ENCODE measurements around the gene TMEM30B.
A peak's percentile ranks its signal among the peaks of the same experiment; 100 is the strongest.

Gene TMEM30B

DNA sequence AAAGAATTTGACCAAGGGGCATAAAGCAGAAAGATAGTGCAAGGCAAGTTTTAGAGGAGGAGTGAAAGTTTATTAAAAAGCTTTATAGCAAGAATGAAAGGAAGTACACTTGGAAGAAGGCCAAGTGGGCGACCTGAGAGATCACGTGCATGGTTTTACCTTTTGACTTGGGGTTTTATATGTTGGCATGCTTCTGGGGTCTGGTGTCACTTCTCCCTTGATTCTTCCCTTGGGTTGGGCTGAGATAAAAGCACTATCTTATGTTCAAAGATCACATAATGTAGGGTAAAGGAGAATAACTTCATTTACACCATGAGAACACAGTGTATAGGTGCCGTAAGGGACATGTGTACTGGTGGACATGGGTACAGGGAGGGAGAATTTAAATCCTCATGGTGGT, 17.7 kb upstream of the TMEM30B start:
- DNase-seq = no peak

DNA sequence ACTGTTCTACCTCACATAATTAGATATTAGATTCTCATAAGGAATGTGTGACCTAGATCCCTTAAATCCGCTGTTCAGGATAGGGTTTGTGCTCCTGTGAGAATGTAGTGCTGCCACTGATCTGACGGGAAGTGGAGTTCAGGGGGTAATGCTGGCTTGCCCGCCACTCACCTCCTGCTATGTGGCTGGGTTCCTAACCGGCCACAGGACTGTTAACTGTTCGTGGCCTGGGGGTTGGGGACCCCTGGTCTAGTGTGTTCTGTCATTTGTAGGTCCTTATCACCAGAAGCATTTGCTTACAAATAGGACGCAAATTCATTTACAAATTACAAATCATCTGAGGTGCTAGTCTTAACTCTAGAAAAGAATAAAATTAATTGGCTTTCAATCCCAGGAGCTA, 16.4 kb upstream of the TMEM30B start:
- no peak for DNase-seq

DNA sequence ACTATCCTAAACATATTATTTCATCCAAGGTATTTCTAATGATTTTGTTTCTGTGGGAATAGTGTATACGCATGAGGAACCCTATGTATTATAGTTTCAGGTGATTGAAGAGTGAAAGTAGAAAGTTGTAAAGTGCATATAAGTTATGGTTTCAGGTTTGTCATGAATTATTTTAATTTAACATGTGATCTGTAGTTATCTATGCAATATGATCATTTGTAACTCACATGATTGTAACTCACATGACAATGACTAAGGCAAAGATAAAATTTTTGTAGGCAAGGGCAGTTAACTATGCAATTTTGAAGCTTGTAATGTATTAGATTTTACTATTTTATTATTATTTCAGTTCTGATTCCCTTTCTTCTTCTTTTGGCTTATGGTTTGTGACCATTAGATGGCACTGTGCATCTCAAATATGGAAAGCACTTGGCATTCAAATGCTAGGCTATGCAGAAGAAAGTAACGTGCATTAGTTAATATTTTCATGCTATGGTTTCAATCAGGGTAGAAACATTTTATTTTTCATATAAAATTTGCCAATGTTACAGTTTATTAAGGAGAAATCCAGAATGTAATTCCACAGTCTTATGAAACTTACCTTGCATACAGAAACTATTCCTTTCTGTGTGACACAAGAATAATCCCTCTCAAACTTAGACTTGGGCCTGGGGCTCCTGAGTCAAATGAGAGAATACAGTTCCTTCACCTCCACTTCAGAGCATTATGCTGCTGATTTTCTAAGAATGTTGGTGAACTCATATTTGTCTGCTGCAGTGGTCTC, 15.8 kb upstream of the TMEM30B start:
- no peak for DNase-seq

DNA sequence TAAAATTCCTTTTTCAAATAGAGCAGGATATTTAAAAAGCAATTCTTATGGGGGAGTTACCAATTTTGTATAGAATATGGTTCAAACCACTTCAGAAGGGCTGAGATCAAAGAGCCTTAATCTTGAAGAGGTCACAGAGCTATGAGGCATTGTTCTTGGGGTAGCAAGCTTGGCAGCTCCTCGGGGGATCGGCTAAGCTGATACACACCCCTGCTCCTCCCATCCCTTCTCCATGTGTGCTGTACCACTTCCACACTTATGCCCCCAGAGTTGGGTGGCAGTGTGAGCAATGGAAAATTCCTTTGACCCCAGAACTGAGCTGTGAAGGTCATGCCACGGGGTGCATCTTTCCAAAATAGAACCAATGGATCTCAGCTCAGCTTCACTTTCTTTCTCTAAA, 15.0 kb upstream of the TMEM30B start:
- no peak for DNase-seq

DNA sequence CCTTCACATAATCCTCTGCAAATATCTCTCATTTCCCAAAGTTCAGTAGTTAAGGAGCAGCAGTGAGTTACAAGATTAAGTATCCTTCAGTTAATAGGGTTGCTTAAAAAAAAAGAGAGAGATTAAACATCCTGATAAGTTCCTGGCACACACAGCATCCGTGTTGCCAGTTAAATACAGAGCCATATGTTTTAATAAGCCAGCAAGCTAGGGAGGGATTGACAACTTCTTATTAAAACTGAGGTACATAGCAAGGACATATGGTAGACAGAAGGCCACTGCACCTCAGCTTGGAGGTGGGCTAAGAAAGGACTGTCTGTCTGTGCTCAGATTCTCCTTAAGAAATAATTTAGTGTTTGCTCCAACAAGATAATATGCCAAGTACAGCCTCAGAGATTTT, 9.6 kb upstream of the TMEM30B start:
- DNase-seq = no peak

DNA sequence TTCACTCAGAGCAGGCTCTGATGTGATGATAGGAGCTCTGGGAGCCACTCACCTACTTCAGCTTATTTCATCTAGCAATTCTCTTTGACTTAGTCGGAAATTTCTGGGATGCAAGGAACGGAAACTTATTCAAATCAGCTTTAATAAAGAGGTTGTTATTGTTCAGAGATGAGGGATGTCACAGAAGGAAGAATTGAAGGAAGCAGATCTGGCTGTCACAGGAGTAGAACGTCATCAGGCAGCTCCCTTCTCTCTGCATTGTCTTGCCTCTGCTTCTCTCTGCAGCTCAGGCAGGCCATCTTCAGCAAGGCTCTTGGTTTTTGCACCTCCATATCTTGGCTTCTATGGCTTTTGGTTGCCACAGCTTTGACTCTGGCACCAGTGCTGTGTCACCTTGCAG, 7.6 kb upstream of the TMEM30B start:
- no peak for DNase-seq

DNA sequence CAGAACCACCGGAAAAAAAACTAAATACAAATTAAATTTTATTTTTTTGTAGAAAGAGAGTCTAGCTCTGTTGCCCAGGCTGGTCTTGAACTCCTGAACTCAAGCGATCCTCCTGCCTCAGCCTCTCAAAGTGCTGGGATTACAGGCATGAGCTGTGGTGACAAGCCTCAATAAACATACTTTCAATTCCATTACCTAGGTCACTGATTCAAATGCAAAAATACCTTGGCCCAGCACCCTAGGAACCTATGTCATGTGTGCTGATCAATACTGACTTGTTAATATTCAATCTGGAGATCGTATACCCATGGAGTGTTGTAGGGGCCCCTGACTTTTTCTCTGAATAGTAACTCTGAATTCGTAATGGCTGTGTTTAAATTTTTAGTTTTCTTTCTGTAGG, 7.1 kb upstream of the TMEM30B start:
- no peak for DNase-seq

DNA sequence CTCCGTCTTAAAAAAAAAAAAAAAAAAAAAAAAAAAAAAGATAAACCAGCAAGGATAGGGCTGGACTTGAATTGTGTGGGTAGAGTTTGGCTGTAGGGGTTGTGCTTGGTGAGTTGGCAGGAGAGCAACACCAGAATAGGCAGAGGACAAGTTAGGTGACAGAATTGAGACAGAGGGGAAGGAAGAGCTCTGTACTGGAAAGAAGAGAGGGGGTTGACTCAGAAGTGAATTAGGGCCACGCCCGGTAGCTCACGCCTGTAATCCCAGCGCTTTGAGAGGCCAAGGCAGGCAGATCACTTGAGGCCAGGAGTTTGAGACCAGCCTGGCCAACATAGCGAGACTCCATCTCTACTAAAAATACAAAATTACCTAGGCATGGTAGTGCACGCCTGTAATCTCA, 6.1 kb upstream of the TMEM30B start:
- no peak for DNase-seq

DNA sequence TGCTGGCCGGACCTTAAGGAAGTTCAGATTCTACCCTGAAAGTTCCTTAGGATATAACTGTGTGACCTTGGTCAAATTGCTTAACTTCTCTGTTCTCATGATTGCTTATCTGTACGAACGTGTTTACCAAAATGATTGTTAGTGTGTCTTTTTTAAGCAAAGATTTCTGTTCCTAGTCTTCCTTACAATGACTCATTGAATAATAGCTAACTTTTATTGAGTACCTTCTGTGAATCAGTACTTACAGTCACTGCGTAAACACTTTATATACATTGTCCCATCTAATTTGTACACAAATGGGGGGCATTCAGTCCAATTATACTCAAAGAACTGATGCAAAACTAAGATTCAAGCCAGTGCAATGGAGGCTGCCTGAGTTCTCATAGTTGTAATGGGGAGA, 4.2 kb upstream of the TMEM30B start:
- DNase-seq = no peak

DNA sequence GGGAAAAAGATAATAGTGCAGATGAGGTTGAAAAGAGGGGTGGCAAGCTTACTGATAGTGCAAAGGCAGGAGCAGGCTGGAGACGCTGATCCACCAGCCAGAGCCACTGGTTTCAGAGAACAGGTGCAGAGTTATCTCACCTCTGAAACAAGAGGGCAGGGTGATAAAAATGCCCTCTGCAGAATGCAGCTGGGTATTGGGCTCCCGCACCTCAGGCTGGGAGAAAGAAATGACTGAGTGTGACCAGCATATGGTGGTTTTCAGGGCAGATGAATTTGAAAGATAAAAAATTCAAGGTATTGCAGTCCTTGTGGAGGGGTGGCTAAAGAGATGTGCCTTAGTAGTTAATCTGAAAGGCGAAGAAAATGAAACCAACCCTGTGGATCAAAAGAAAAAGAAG, 2.9 kb upstream of the TMEM30B start:
- no peak for DNase-seq

DNA sequence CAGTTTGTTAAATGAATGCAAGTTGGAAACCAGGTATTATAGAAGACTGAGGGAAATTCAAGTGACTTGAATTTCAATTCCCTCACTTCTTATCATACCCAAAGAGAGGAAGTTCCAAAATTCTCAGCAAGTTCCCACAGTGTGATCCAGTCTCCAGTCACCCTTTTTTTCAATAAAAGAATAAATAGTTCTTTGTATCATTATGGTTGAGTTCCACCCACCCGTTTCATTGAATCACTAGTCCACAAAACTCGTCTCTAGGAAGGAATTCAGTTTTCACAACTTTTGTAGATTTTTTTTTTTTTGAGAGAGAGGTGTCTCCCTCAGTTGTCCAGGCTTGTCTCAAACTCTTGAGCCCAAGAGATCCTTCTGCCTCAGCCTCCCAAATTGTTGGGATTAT, 1.6 kb upstream of the TMEM30B start:
- no peak for DNase-seq

DNA sequence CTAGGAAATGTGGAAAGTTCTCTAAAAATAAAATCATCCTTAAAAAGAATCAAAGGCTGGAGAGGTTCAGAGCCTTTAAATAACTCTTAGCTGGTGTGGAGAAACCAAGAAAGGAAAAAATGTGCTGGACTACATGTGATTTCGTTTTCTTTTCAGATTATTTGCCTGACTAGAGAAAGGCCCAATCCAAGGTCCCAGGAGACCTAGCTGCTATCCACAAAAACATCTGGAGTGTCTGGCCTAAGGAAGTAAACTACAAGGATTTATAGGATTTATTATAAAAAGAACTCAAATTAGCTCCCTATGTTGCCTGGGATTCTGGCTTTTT, 774 bp upstream of the TMEM30B start:
- no peak for DNase-seq

DNA sequence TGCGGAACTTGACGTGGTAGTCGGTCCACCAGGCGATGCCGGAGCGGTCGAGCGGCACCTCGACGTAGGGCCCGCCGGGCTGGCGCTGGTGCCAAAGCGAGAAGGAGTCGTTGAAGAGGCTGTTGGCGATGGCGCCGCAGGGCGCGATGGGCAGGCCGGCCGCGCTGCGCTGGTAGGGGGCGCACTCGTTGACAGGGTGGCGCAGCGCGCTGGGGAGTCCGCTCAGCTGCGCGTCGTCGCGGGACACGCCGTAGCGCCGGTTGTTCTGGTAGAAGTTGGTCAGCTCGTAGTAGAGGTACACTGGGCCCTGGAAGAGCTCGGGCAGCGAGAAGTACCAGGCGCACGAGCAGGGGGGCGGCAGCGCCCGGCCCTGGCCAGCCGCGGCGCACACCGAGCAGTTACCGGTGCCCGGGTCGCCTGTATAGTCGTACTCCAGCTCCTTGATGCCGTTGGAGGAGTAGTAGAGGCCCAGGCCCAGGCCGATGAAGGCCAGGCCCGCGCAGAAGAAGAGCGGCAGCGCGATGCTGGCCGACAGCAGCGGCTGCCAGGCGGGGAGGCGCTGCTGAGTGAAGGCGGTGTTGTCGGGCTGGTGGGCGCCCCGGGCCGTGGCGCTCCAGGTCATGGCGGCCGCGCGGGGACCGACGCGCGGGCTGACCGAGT, 482 bp downstream of the TMEM30B start:
- DNase-seq = peak; percentile 78

DNA sequence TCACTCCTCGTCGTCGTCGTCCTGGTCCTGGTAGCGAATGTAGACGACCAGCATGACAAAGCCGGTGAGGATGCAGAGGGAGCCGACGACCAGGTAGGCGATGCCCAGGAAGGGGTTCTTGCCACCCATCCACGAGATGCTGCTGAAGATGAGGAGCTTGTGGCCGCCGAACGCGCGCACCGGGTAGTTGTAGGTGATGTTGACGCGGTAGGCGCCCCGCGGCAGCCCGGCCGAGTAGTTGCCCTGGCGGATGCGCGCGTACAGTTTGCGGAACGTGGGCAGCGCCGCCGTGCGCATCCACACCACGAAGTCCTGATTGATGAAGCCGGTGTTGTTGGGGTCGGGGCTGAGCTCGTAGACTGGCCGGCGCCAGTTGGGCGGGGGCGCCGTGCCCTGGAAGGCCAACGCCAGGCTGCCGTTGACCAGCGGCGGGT, 1.0 kb downstream of the TMEM30B start:
- DNase-seq = peak; percentile 39

DNA sequence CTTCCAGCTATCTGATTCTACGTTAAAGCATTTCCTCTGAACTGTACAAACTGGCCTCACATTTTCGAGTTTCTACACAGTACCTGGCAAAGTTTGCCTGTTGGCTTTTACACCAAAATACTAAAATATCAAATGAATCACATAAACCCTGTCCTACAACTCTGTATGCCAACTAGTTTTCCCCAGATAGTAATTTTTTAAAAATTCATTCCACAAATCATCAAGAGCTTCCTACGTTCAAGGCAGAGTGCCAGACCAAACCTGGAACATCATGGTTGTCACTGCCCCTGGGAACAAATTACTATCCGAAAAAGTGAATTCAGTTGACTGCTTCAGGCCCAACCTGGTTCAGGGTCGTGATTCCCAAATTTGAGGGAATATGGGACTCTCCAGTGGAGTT, 2.1 kb downstream of the TMEM30B start:
- no peak for DNase-seq

DNA sequence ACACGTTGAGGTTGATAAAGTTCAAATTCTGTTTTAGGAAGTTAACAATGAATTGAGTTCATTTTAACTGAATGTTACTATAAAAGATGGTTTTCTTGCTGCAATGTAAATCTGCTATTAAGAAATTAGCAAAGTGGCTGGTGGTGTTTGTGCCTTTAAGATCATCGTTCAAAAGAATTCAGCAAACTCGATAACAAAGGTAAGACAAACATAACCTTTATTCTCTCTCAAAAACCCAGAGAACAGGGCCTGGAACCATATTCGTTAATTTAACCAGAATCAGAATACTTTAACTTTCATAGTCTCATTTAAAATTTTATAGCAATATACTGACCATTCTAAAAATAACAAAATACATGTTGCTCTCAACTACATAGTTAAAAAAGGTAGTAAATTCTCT, 3.4 kb downstream of the TMEM30B start:
- no peak for DNase-seq

DNA sequence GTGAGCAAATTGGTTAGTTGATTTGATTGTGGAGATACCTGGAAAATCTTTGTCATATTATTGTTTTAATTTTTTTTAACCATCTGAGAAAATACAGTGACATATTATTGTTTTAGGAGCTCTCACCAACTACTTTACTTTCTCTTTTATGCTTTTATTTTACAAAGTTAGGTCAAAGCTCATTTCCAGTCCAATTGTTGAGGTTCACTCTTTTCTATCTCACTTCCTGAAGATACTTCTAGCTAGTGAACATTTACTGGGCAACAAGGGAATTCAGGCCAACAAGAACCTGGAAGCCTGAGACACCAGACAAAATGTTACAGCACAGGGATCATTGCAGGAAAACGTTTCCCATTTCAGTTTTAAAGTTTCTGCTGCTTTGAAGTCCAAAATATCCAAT, 3.9 kb downstream of the TMEM30B start:
- DNase-seq = no peak

DNA sequence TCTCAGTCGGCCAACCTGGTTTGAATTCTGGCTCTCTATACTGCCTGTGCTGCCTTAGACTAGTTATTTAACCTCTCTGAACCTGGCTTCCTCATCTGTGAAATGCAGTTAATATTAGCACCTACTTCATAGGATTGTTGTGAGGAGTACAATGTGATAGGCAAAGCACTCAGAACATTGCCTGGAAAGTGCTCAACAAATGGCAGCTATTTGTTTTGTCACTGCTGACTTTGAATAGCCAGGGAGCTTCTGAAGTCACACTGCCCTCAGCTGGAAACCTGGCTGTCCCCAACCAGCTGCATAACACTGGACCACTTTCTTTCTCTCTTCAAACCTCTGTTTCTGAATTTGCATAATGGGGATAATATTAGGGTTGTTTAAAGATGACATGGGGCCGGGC, 9.6 kb downstream of the TMEM30B start:
- no peak for DNase-seq

DNA sequence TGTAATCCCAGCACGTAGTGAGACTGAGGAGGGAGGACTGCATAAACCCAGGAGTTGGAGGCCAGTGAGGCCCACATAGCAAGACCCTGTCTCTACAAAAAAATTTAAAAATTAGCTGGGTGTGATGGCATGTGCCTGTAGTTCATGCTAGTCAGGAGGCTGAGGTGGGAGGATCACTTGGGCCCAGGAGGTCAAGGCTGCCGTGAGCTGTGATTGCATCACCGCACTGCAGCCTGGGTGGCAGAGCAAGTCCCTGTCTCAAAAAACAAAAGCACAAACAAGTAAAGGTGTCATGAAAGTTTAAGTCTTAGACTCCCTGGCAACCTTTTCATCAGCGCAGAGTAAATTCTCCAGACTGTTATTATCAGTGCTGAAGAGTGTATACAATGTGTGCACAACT, 10.4 kb downstream of the TMEM30B start:
- no peak for DNase-seq

DNA sequence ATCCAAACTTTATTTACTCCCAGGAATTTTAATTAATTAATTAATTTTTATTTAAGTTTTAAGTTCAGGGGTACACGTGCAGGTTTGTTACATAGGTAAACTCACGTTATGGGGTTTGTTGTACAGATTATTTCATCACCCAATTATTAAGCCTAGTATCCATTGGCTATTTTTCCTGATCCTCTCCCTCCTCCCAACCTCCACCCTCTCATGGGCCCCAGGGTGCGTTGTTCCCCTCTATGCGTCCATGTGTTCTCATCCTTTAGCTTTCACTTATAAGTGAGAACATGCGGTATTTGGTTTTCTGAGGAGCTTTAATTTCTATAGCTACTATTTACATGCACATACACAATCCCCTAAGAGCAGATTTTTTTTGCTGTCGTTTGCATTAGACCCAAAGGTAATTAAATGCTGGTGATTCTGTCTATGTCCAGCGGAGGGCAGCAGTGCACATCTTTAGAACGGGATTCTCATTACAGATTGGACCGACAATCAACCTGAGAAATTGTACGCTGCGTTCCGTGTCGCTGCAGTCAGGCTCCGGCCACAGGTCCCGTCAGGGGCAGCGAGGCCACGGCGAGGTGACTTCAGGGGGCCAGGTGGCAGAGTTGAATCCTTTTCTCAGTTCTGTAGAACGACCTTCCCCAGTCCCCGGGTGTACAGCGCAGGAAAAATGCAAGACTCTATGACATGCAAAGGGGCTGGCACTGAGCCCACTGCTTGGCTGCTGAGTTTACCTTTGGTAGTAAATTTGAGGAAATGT, 11.6 kb downstream of the TMEM30B start:
- peak; percentile 77 for DNase-seq

DNA sequence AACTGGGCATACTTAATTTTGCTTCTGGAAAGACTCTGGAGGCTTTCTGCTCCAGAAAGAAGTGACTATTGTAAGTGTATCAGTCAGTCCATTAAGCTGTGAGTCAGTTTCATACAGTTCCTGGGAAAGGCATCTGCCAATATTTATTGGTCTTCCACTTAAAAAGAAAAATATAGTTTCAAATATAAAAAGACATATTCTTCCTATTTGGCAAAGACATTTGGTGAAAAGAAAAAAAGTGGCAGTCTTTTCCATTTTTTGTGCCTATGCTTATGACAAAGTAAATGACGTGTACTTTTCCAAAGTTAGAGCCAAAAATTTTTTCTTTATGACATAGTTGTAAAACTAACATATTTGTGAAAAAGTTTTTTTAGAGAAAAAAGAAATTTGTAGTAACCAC, 12.3 kb downstream of the TMEM30B start:
- no peak for DNase-seq

DNA sequence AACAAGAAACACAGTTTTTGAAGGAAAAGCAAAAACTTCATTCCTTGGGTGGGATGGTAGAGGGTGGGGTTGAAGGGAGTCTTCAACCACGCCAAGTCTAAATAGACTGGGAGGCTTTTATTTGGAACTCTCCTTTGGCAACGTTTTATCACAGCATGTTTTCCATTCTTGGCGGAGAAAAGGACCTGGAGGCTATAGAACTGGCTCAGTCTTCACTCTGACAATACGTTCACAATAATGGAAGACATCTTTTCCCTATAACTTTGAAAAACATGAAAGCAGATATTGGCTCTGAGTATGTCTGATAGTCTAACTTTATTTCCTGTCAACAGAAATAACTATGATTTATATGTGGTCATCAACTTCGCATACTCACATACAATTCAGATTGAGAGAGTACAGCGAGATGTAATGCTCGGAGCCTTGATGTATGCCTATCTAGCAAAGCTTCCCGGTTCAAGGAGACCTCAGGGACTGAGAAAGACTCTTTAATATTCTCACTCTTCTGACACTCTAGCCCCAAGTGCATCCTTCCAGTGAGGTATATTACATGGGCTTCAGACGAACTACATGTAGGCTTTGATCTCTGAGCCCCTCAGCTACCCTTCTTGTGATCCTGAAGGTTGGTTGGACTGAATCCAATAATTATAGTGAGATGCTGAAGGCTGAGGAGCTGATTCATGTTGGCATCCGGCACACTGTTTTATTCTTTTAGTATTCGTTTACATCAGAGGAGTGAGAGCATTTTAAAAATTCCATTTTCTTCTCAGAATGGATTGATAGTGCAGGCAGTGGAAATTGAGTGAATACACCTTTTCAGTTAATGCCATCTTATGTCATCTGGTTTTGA, 14.0 kb downstream of the TMEM30B start:
- DNase-seq = no peak

DNA sequence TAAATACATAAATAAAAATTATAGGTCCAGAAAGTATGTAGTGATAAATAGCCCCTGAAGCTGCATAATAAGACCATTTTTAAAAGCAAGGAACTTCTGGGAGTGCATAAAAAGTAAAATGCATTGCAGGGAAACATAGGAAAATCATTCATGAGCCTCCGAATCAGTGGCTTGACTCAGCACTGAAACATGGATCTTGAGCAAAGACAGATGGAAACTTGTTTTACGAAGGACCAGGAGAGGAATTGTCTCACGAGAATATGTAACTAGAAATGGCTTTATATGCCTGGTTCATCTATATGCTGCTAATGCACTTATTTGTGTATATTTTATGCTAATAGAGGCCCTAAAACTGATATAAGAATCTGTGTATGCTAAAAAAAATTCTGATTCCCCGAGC, 14.7 kb downstream of the TMEM30B start:
- DNase-seq = no peak
